GM12874 (cell line): ENCODE measurements around the gene VIPR2.

Experiments
- CTCF ChIP-seq: IDR thresholded peaks from 2 replicates; pipeline ENCODE4 v1.5.1; 2011; ENCODE audit warnings: low read depth, mild to moderate bottlenecking, control low read depth, low read length, moderate library complexity; ENCODE audit not compliant: insufficient read depth

The VIPR2 gene

DNA sequence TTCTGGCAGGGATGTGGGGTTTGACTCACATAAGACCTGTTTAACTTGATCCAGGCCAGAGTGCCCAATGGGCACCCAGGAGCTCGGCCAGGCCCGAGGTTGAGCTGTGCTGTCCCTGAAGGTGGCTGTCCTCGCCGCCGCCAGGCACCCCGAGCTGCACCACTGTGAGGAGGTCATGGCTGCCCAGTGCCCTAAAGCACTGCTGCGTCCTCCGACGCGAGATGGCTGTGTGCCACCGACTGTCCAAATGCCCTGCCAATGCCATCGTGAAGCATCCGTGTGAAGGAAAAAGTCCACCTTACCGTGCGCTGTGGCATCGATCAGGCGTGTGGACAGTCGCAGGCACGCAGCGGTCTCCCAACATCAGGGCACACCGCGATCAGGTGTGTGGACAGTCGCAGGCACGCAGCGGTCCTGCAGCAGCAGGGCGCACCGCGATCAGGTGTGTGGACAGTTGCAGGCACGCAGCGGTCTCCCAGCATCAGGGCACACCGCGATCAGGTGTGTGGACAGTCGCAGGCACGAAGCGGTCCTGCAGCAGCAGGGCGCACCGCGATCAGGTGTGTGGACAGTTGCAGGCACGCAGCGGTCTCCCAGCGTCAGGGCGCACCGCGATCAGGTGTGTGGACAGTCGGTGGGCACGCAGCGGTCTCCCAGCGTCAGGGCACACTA, 120.3 kb downstream of the VIPR2 start:
- no peak for TF ChIP-seq CTCF

DNA sequence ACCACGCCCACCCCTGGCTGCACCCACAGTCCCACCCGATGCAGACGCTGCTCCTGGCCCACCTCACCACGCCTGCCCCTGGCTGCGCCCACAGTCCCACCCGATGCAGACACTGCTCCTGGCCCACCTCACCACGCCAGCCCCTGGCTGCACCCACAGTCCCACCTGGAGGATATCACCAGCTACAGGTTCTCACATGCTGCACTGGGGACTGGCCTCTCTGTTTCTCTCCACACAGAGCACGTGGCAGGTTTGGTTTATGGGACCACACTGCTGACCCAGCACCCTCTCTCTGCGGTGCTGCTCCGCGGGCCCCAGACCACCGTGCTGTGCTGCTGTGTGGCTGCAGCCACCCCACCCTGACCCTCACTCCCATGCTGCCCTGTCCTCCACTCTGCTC, 120.9 kb downstream of the VIPR2 start:
- TF ChIP-seq CTCF: no peak

DNA sequence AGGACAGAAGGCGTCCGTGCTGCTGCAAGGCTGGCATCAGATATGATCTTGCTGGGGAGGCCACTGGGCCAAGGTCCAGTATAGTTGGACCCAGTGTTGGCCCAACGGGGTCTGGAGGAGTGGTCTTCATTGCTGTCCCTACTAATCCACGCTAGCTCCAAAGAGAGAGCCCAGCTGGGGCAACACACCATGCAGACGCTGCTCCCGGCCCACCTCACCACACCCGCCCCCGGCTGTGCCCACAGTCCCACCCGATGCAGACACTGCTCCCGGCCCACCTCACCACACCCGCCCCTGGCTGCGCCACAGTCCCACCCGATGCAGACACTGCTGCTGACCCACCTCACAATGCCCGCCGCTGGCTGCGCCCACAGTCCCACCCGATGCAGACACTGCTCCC, 121.5 kb downstream of the VIPR2 start:
- no peak for TF ChIP-seq CTCF

- TF ChIP-seq CTCF: no peak
Observed at GRCh38 chr7:159022238-159022993, 122.3 kb downstream of the VIPR2 start.

- no peak for TF ChIP-seq CTCF
Observed at GRCh38 chr7:159020987-159021386, 123.7 kb downstream of the VIPR2 start.

- no peak for TF ChIP-seq CTCF
Observed at GRCh38 chr7:159019111-159019510, 125.6 kb downstream of the VIPR2 start.

- TF ChIP-seq CTCF: no peak
Observed at GRCh38 chr7:159017741-159018140, 126.9 kb downstream of the VIPR2 start.
